NCI-H1092 treated with DMSO at 0.1 percent for 48 hours (cell line): Measurements from ENCODE around the gene MIF4GD.
"Not testable (repeated sequence)": the region's sequence is repeated elsewhere in the genome, so short reads cannot be mapped to it uniquely, and the experiment has no call there.

Experiments used
- DNase-seq: peaks from one replicate; lab custom pipeline; 2025; lab: John Stamatoyannopoulos, UW

The MIF4GD gene

GRCh38 chr17:75270966-75271232 lies at the start of gene MIF4GD:
MIF4GD (minus strand) TSS chr17:75271231; CDS start chr17:75270195, 1,036 bp downstream.
- DNase-seq = no peak

GRCh38 chr17:75319904-75320691 lies 49.1 kb upstream of the MIF4GD start:
- no peak for DNase-seq

- no peak for DNase-seq
Measured at GRCh38 chr17:75318615-75319222, 47.7 kb upstream of the MIF4GD start.

GRCh38 chr17:75318211-75318610 lies 47.2 kb upstream of the MIF4GD start:
- no peak for DNase-seq

GRCh38 chr17:75317671-75318070 lies 46.6 kb upstream of the MIF4GD start:
- DNase-seq = no peak

GRCh38 chr17:75316253-75316652 lies 45.2 kb upstream of the MIF4GD start:
- no peak for DNase-seq

GRCh38 chr17:75315541-75316243 lies 44.7 kb upstream of the MIF4GD start:
- no peak for DNase-seq

GRCh38 chr17:75313941-75314551 lies 43.0 kb upstream of the MIF4GD start:
- no peak for DNase-seq

- DNase-seq = no peak
Measured at GRCh38 chr17:75308732-75309629, 38.0 kb upstream of the MIF4GD start.

GRCh38 chr17:75307957-75308731 lies 37.1 kb upstream of the MIF4GD start:
- DNase-seq = no peak

GRCh38 chr17:75301502-75302206 lies 30.6 kb upstream of the MIF4GD start:
- DNase-seq = no peak

- no peak for DNase-seq
Measured at GRCh38 chr17:75301049-75301448, 30.0 kb upstream of the MIF4GD start.

- no peak for DNase-seq
Measured at GRCh38 chr17:75300280-75300679, 29.2 kb upstream of the MIF4GD start.

GRCh38 chr17:75295201-75296158 lies 24.4 kb upstream of the MIF4GD start:
- no peak for DNase-seq

- DNase-seq = not testable (repeated sequence)
Measured at GRCh38 chr17:75292810-75293448, 21.9 kb upstream of the MIF4GD start.

GRCh38 chr17:75289832-75290337 lies 18.9 kb upstream of the MIF4GD start:
- DNase-seq = peak; percentile 20

GRCh38 chr17:75289115-75289831 lies 18.2 kb upstream of the MIF4GD start, which contains the start of gene SLC25A19:
SLC25A19 (minus strand) TSS chr17:75289433; CDS start chr17:75286764, 2,669 bp downstream.
- DNase-seq = peak; percentile 97

- DNase-seq = peak; percentile 66
Measured at GRCh38 chr17:75288770-75289114, 17.7 kb upstream of the MIF4GD start.
